ENCODE measurements around the gene DMPK.

DNA sequence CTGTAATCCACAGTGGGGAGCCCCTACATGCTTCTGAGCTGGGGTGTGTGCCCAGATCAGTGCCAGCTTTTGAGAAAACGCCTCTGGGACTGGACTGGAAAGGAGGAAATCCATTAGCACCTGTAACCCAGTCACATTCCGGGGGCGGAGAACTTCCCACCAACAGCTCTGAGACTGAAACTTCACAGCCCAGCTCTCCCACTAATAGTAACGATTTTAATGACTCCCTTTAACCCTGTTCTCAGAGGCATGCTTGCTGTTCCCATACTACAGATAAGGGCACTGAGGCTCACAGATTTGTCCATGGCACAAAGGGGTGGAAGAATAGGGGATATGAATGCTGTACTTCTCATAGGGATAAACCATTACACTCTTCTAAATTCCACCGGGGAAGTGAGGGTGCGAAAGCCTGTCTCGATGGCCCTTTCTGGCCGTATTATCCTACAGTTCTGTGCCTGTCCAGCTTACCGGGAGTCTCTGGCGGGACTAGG lies 52.4 kb downstream of the DMPK start:
- no peak for TF ChIP-seq POLR2A (IDR thresholded peaks at IDR 0.05; ENCODE audit: low read depth, low read length)
- TF ChIP-seq POLR2AphosphoS5 (IDR thresholded peaks at IDR 0.05; ENCODE audit: low read depth, low read length) = no peak
- TF ChIP-seq TAF1 (IDR thresholded peaks at IDR 0.05; ENCODE audit: borderline replicate concordance, low read depth, low read length) = no peak
